ENCODE data around the gene PHF19. TPM values are rescaled to one million over a fixed set of nuclear protein-coding genes. Genes with fewer than 3 reads are reported as not detected.
A peak's percentile ranks its signal among the peaks of the same experiment; 100 is the strongest.

The PHF19 gene
- total RNA-seq = 10 to 100 TPM; 16.3 to 31.2 (median 25.3) TPM

DNA sequence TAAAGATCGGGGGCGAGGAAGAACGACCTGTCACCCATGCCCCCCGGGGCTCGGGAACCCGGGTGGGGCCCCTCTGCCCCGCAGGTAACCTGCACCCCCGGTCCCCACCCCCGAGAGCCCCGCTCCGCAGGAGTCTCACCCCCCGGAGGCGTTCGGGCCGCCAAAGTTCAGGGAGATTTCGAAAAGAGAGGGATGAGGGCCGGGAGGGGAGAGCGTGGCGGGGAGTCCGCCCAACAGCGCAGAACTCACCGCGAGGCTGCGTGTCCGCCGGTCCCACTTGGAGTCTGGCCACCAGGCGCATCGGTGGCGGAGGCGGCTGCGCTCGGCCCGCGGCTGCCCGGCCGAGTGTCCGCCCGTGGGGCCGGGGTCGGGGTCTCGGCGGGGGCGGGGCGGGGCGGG is at the start of gene PHF19:
Gene PHF19 (minus strand): TSS at position 347 of the 399 bp plus-strand sequence. CDS start 2,447 bp downstream, outside the sequence.
- ATAC-seq (ENCODE audit: low FRiP score) (peak; percentile 26), DNase-seq (ENCODE audit: low spot score) (no peak)
- TF ChIP-seq, protein P1, sequence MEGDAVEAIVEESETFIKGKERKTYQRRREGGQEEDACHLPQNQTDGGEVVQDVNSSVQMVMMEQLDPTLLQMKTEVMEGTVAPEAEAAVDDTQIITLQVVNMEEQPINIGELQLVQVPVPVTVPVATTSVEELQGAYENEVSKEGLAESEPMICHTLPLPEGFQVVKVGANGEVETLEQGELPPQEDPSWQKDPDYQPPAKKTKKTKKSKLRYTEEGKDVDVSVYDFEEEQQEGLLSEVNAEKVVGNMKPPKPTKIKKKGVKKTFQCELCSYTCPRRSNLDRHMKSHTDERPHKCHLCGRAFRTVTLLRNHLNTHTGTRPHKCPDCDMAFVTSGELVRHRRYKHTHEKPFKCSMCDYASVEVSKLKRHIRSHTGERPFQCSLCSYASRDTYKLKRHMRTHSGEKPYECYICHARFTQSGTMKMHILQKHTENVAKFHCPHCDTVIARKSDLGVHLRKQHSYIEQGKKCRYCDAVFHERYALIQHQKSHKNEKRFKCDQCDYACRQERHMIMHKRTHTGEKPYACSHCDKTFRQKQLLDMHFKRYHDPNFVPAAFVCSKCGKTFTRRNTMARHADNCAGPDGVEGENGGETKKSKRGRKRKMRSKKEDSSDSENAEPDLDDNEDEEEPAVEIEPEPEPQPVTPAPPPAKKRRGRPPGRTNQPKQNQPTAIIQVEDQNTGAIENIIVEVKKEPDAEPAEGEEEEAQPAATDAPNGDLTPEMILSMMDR (IDR thresholded peaks at IDR 0.05) = no peak

DNA sequence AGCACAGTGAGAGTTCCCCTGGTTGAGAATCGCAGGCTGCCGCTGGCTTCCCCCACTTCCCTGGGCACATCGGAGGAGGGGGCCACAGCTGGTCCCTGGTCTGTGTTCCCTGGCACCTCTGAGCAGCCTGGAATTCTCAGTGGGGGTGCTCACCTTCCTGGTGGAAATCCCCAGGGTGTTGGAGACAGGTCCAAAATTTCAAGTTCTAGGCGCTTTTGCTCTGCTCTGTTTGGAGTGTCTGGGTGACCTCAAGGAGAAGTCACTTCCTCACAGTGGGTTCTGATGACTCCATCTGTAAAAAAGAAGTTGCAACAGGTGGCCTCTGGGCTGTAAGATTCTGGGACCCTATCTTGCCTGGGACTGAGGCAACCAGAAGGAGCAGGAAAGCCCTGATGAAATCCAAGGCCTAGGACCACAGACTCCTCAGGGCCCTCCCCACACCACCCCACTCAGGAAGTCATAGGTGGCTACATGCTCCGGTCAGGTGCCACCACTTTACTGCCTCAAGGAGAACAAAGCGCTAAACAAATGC is 49.5 kb upstream of the PHF19 start, which contains the start of gene TRAF1:
Gene TRAF1 (minus strand): TSS at position 400 of the 532 bp plus-strand sequence. CDS start 721 bp downstream, outside the sequence.
- no peak for DNase-seq (ENCODE audit: low spot score)
- TF ChIP-seq, protein P1 (IDR thresholded peaks at IDR 0.05) = no peak
- ATAC-seq (ENCODE audit: low FRiP score) = no peak

DNA sequence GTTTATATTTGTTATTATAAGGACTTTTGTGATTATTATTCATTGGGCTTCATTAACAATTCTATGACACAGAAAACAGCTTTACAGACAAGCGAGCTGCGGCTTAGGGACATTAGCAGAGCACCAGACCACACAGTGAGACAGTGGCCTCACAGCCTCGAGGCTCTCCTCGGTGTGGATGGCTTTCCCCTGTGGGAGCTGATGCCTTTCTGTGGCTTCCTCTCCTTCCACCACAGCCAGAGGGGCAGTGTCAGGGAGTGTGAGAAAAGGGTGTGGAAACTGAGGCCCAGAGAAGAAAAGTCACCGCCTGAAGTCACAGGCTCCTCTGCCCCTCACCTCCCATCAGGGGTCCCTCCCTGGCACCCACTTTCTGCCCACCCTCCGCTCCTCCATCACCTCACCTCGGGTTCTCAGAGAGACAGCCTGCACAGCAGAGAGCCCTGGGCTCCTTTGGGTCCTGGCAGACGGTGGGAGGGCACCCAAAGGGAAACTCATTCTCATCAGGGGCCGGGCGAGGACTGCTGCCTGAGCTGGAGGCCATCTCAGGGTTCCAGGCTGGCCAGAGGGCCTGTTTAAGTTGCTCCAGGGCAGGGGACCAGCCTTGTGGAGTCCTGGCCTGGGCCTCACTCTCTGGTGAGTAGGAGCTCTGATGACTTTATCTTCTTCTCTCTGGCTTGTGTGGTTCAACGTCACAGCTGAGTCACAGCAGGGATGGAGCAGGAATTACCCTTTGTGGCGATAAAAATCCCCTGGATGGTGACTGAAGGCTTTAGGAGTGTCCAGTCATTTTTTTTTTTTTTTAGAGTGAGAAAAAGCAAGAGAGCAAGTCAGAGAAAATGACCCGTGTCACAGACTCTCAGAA is 48.8 kb upstream of the PHF19 start:
- TF ChIP-seq, protein P1 (IDR thresholded peaks at IDR 0.05) = no peak
- DNase-seq (ENCODE audit: low spot score) (no peak), ATAC-seq (ENCODE audit: low FRiP score) (peak; percentile 23)

DNA sequence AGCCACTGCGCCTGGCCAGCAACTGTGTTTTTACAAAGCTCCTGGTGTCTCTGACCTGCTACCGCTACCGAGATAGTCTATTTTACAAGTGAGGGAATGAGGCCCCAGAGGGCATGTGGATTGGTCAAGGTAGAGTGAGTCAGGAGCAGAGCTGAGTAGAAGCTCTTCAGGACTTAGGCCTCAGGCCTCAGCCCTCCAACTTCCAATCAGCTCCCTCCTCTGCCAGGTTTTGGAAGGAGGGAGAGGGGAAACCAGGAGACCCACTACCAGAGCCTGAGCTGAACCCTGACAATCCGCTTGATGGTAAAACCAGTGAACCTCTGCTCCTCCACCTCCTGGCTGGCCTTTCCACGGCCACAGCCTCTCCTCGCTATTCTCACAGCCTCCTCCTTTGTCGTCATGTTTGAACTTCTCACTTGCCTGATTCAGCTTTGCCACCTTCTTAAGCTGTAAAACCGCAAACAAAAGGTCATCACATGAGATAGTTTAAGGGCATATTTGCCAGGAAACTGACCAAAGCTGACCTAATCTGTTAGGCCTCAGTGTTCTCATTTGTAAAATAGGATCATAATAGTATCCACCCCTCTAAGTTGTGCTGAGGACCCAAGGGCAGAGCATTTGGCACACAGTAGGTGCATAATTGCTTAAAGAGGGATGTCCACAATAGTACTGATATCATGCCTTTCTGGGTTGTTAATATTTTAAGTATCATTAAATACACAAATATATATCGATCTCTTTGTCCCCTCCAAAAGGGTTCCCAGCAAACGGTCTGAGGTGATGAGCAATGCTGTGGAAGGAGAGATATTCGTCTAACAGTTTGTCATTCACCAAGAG is 47.9 kb upstream of the PHF19 start:
- TF ChIP-seq, protein P1 (IDR thresholded peaks at IDR 0.05) = no peak
- no peak for DNase-seq (ENCODE audit: low spot score)
- no peak for ATAC-seq (ENCODE audit: low FRiP score)

DNA sequence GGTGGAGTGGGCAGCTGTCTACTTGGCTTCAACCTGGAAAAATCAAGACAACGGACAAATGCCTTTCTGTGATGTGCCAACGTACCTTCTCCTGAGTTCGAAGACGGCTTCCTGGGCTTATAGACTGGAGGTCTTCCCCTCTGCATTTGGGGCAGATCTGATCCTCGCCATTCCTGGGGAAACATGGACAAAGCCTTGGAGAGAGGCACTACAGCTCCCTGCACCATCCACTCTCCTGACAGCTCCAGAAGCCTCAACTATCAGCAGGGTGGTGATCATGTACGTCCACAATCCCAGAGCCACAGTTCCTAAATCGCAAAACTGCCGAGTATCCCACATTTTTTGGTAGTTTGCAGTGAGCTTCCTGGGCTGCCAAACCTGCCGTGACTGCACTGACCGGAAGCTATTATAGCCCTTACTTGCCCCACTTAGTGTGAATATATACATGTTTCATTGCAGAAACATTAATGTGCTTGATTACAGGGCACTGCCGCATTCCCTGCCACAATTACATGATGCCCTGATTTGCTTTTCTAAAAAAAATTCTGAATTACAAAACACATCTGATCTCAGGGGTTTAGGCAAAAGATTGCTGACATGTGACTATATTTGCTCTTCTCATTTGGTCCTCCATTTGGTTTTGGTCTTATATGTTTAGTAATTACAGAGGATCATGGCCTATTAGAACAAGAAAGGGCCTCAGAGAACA is 46.8 kb upstream of the PHF19 start:
- no peak for DNase-seq (ENCODE audit: low spot score)
- TF ChIP-seq, protein P1 (IDR thresholded peaks at IDR 0.05) = no peak
- ATAC-seq (ENCODE audit: low FRiP score) = no peak

DNA sequence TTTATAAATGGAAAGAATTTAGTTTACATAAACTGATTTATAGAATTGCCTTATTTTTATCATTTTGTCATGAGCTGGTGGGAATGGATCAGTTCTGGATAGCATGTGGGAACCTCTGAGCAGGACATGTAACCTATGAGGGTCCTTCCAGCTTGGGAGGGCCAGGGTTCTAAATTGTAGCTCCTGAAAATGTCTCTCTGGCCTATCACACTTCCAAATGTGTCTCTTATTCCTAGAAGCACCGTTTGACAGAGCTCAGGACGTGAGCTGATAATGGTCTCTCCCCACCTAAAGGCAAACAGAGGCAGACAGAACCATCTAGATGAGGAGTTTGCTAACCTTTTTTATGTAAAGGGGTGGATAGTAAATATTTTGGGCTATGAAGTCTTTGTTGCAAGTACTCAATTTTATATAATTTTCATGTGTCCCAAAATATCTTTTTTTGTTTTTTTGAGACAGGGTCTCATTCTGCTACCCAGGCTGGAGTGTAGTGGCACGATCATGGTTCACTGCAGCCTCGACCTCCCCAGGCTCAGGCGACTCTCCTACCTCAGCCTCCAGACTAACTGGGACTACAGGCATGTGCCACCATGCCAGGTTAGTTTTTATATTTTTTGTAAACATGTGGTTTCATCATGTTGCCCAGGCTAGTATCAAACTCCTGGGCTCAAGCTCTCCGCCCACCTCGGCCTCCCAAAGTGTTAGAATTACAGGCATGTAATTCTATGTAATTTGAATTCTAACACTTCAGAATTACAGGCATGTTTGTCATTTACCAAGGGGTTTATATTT is 45.6 kb upstream of the PHF19 start:
- DNase-seq (ENCODE audit: low spot score) (no peak), ATAC-seq (ENCODE audit: low FRiP score) (no peak)
- TF ChIP-seq, protein P1 (IDR thresholded peaks at IDR 0.05) = no peak

All from omental fat pad (tissue), 4 donors.